K562 (cell line): ENCODE data around the gene HIPK1. TPM values are rescaled to one million over a fixed set of nuclear protein-coding genes. Genes with fewer than 3 reads are reported as not detected.
A peak's percentile ranks its signal among the peaks of the same experiment; 100 is the strongest.

Experiments
- ATF3 ChIP-seq, 2 experiments: fragments of 450-650 bp in 1 of 2; sonication (generic) in 1 of 2; formaldehyde crosslinking in 1 of 2; IDR thresholded peaks in 1 of 2; conservative IDR thresholded peaks in 1 of 2; 2 replicates each; pipeline versions ENCODE4 v1.6.1 to v1.8.1; 2016 to 2023; ENCODE audit warnings: mild to moderate bottlenecking in 2 of 2, moderate library complexity in 2 of 2, inconsistent platforms in 1 of 2, missing genetic modification reagents in 1 of 2
- E2F6 ChIP-seq, 2 experiments: IDR thresholded peaks; 2 replicates each; pipeline ENCODE4 v1.6.1; 2011; ENCODE audit warnings: borderline replicate concordance in 1 of 2, control low read depth in 1 of 2, low read depth in 1 of 2, low read length in 1 of 2, mild to moderate bottlenecking in 1 of 2, mixed read lengths in 1 of 2, moderate library complexity in 1 of 2; ENCODE audit not compliant: insufficient read depth in 1 of 2, insufficient read length in 1 of 2, poor library complexity in 1 of 2, severe bottlenecking in 1 of 2; ENCODE audit errors: extremely low read depth in 1 of 2
- KAT2B ChIP-seq: IDR thresholded peaks from one replicate; pipeline ENCODE4 v1.6.1; 2012; ENCODE audit warnings: low read depth, mild to moderate bottlenecking, control low read depth, inconsistent platforms, low read length, moderate library complexity
- NKRF ChIP-seq: fragments of 450-650 bp; IDR thresholded peaks from 2 replicates; pipeline ENCODE4 v1.6.1; 2016; ENCODE audit warnings: borderline replicate concordance
- USF1 ChIP-seq: sonication (generic); formaldehyde crosslinking; IDR thresholded peaks from 2 replicates; pipeline ENCODE4 v1.9.0; 2022; ENCODE audit warnings: mild to moderate bottlenecking, missing genetic modification reagents
- WHSC1 ChIP-seq: IDR thresholded peaks from one replicate; pipeline ENCODE4 v1.6.1; 2012; ENCODE audit warnings: low read length, control low read depth, inconsistent platforms
- ZBTB40 ChIP-seq, 2 experiments: fragments of 450-650 bp in 1 of 2; sonication (generic) in 1 of 2; formaldehyde crosslinking in 1 of 2; IDR thresholded peaks; 2 replicates each; pipeline versions ENCODE4 v1.7.1 to v1.9.0; 2016 to 2022; ENCODE audit warnings: inconsistent platforms in 1 of 2, mild to moderate bottlenecking in 1 of 2, missing genetic modification reagents in 1 of 2
- polyA plus RNA-seq, 8 experiments: library from polyadenylated mRNA; depleted of rRNA in 4 of 8; stranded (reverse) in 5 of 8; unstranded in 3 of 8; fragments of >200 nt; fragmentation: Nextera tagmentation in 2 of 8; fragmentation: Illumina TruSeq in 1 of 8; extraction: Ambion mirVana in 2 of 8; extraction: Trizol in 1 of 8; gene quantifications; 2 replicates each; pipeline versions ENCODE4 v1.2.1 to v1.2.3, GENCODE V29; 2011 to 2014; ENCODE audit warnings: inconsistent platforms in 1 of 8, missing spikeins in 1 of 8
- total RNA-seq, 7 experiments: library from RNA; depleted of rRNA in 6 of 7; stranded (reverse); fragments of >200 nt in 6 of 7; fragmentation: Illumina TruSeq in 2 of 7; extraction: Trizol in 2 of 7; gene quantifications; 2 replicates each; pipeline versions ENCODE4 v1.2.1 to v1.2.3, GENCODE V29; 2011 to 2021; ENCODE audit warnings: low replicate concordance in 1 of 7

The HIPK1 gene
- total and polyA plus RNA-seq, 9 of the 15 experiments (the other 6 are each of a cell fraction or from before 2014, with no cell fraction given) = 10.0 to 57.9 (median 29.6) TPM

- TF ChIP-seq ZBTB40 (IDR thresholded peaks at IDR 0.05) = peak; percentile 84
- no peak for TF ChIP-seq ZBTB40 (CRISPR knock-in tag; IDR thresholded peaks at IDR 0.05)
- peak; percentile 92 for TF ChIP-seq NKRF
- no peak for TF ChIP-seq WHSC1
- TF ChIP-seq ATF3 (IDR thresholded peaks at IDR 0.05) = peak; percentile 97
- TF ChIP-seq ATF3 (CRISPR knock-in tag; conservative IDR thresholded peaks at IDR 0.05) = peak; percentile 93
- peak; percentile 34; the same call in 1 of the 2 replicates for TF ChIP-seq USF1 (CRISPR knock-in tag)
- TF ChIP-seq KAT2B = peak; percentile 57
- TF ChIP-seq E2F6 (IDR thresholded peaks at IDR 0.05; ENCODE audit: borderline replicate concordance in 1 of 2, extremely low read depth in 1 of 2, insufficient read depth in 1 of 2, insufficient read length in 1 of 2, low read depth in 1 of 2, low read length in 1 of 2, poor library complexity in 1 of 2, severe bottlenecking in 1 of 2) = peak; percentile 49 to 54
Observed at GRCh38 chr1:113928941-113929749, at the start of gene HIPK1 (continued).
